OCI-LY7 (cell line): Measurements from ENCODE around the gene UPF2. TPM values are rescaled to one million over a fixed set of nuclear protein-coding genes. Genes with fewer than 3 reads are reported as not detected.
"Not testable (repeated sequence)": the region's sequence is repeated elsewhere in the genome, so short reads cannot be mapped to it uniquely, and the experiment has no call there.

Source experiments
- BruUV-seq: library from RNA; stranded (reverse); fragments of 400-500 nt; replicated peaks from 2 replicates; lab custom pipeline; 2021; lab: Mats Ljungman, UMichigan
- CTCF ChIA-PET: fragments of 300-600 bp; sonication (Branson Sonifier 250); formaldehyde crosslinking; loops from one replicate; lab custom pipeline; 2022; ENCODE audit warnings: antibody characterized with exemption; ENCODE audit not compliant: unreplicated experiment; lab: Charles Lee
- POLR2A ChIA-PET: fragments of 300-600 bp; sonication (Branson Sonifier 250); formaldehyde crosslinking; loops from one replicate; lab custom pipeline; 2022; ENCODE audit warnings: antibody characterized with exemption; lab: Charles Lee
- DNase-seq: peaks from one replicate; pipeline ENCODE4 v3.0.0-alpha.2; 2015; ENCODE audit warnings: low spot score
- H2AFZ ChIP-seq: fragments of 200-600 bp; sonication (generic), shearing (Covaris generic); 2 replicates; pipeline ENCODE4 v1.6.1; 2014; ENCODE audit warnings: mild to moderate bottlenecking, antibody characterized with exemption, low read length, moderate library complexity
- H3K27ac ChIP-seq: fragments of 200-600 bp; sonication (generic); 2 replicates; pipeline ENCODE4 v1.5.1; 2014; ENCODE audit warnings: mixed run types, low read depth, mild to moderate bottlenecking, moderate library complexity, low read length, inconsistent platforms; ENCODE audit not compliant: poor library complexity, severe bottlenecking
- H3K36me3 ChIP-seq: fragments of 200-600 bp; sonication (generic); 2 replicates; pipeline ENCODE4 v1.6.1; 2014; ENCODE audit warnings: mild to moderate bottlenecking, antibody characterized with exemption, low read length, moderate library complexity, mixed read lengths; ENCODE audit not compliant: insufficient read depth
- H3K4me1 ChIP-seq: fragments of 200-600 bp; sonication (generic); 2 replicates; pipeline ENCODE4 v1.5.1; 2014; ENCODE audit warnings: mild to moderate bottlenecking, low read length; ENCODE audit not compliant: insufficient read depth, poor library complexity, severe bottlenecking
- H3K4me2 ChIP-seq: fragments of 200-600 bp; sonication (generic); 2 replicates; pipeline ENCODE4 v1.6.1; 2014; ENCODE audit warnings: mild to moderate bottlenecking, low read length
- H3K4me3 ChIP-seq: fragments of 200-600 bp; sonication (generic); 2 replicates; pipeline ENCODE4 v1.5.1; 2014; ENCODE audit warnings: mild to moderate bottlenecking, low read depth, low read length; ENCODE audit not compliant: poor library complexity, severe bottlenecking
- H3K79me2 ChIP-seq: fragments of 200-600 bp; sonication (generic); 2 replicates; pipeline ENCODE4 v1.6.1; 2016; ENCODE audit warnings: low read depth, mild to moderate bottlenecking, low read length, moderate library complexity, mixed read lengths; ENCODE audit not compliant: insufficient read depth
- H3K9me2 ChIP-seq: fragments of 200-600 bp; sonication (generic); 2 replicates; pipeline ENCODE4 v1.6.1; 2016; ENCODE audit warnings: mild to moderate bottlenecking, low read length, mixed read lengths; ENCODE audit not compliant: insufficient read depth
- H3K9me3 ChIP-seq: fragments of 200-600 bp; sonication (generic); 2 replicates; pipeline ENCODE4 v1.6.1; 2014; ENCODE audit warnings: mild to moderate bottlenecking, mixed run types, low read length, mixed read lengths
- H4K20me1 ChIP-seq: fragments of 200-600 bp; sonication (generic); 2 replicates; pipeline ENCODE4 v1.6.1; 2014; ENCODE audit warnings: mild to moderate bottlenecking, antibody characterized with exemption, low read length, moderate library complexity, mixed read lengths; ENCODE audit not compliant: insufficient read depth
- EZH2phosphoT487 ChIP-seq: fragments of 200-600 bp; sonication (generic); IDR thresholded peaks from 2 replicates; pipeline ENCODE4 v1.6.1; 2018; ENCODE audit warnings: low read depth, borderline replicate concordance, mild to moderate bottlenecking, mixed run types, antibody characterized with exemption, low read length, moderate library complexity, mixed read lengths
- intact Hi-C: fragments of 100-400 bp; cut with micrococcal nuclease; formaldehyde crosslinking; loops from one replicate; pipeline ENCODE4 v1.10.0; 2022; ENCODE audit not compliant: unreplicated experiment
- total RNA-seq, 2 experiments: library from RNA; depleted of rRNA in 1 of 2; stranded (reverse); fragments of >200 nt in 1 of 2; shearing (Covaris generic) in 1 of 2; gene quantifications; 2 replicates each; pipeline ENCODE4 v1.2.3, GENCODE V29; 2014 to 2022
- TF ChIP-seq, protein P1 (sequence below): fragments of 200-600 bp; sonication (generic); conservative IDR thresholded peaks from 2 replicates; pipeline ENCODE4 v1.5.1; 2014; ENCODE audit warnings: mild to moderate bottlenecking, antibody characterized with exemption, low read length, moderate library complexity, mixed read lengths

Gene UPF2
- total RNA-seq, 2 experiments from 2014 or later: 24.8 to 46.8 TPM

DNA sequence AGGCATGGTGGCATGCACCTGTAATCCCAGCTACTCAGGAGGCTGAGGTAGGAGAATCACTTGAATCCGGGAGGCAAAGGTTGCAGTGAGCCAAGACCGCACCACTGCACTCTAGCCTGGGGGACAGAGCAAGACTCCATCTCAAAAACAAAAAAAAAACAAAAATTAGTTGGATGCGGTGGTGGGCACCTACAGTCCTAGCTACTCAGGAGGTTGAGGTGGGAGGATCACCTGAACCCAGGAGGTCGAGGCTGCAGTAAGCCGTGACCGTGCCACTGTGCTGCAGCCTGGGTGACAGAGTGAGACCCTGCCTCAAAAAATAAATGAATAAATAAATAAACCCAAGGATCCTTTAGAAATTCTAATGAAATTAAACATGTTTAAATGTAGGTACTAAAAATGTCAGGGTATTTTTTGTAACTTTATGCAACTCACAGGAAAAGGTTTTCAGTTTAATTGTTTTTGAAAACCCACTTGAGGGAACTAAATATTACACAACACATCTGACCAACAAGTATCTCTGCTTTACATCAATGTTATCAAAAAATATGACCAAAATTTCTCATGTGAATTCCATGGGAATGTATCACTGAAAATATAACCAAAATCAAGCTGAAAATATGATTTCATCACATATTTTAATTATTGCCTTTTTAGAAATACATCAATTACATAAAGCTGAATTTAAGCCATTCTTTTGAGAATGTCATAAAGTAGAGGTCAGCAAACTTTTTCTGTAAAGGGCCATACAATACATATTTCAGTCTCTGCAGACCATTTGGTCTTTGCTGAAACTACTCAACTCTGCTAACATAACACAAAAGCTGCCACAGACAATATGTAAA is 23.9 kb downstream of the UPF2 start:
- H2AFZ ChIP-seq: no peak overlapping the region
- ChIA-PET CTCF (no interaction called here), POLR2A (interaction anchor here (0.5 to 0.7 kb wide), 3 partner anchors 14 to 149 kb away, joined by 3 read pairs; no protein-coding TSS in a partner anchor)
- BruUV-seq: no TSS peak
- no peak for DNase-seq
- peaks cover 40% of the 10 kb centered on the region for H3K36me3 ChIP-seq
- peaks cover 80% of the 10 kb centered on the region for H3K79me2 ChIP-seq
- intact Hi-C loops: no loop called here
- no peaks in the 10 kb centered on the region for H3K9me3 ChIP-seq
- peaks cover 9% of the 10 kb centered on the region; the same call in 1 of the 2 replicates for H4K20me1 ChIP-seq
- H3K4me1 ChIP-seq: peaks cover 18% of the 10 kb centered on the region
- no peak overlapping the region for H3K27ac ChIP-seq
- no peaks in the 10 kb centered on the region for H3K9me2 ChIP-seq
- H3K4me3 ChIP-seq: no peak overlapping the region
- TF ChIP-seq EZH2phosphoT487: no peak
- TF ChIP-seq, protein P1, sequence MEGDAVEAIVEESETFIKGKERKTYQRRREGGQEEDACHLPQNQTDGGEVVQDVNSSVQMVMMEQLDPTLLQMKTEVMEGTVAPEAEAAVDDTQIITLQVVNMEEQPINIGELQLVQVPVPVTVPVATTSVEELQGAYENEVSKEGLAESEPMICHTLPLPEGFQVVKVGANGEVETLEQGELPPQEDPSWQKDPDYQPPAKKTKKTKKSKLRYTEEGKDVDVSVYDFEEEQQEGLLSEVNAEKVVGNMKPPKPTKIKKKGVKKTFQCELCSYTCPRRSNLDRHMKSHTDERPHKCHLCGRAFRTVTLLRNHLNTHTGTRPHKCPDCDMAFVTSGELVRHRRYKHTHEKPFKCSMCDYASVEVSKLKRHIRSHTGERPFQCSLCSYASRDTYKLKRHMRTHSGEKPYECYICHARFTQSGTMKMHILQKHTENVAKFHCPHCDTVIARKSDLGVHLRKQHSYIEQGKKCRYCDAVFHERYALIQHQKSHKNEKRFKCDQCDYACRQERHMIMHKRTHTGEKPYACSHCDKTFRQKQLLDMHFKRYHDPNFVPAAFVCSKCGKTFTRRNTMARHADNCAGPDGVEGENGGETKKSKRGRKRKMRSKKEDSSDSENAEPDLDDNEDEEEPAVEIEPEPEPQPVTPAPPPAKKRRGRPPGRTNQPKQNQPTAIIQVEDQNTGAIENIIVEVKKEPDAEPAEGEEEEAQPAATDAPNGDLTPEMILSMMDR: no peak
- H3K4me2 ChIP-seq: no peak overlapping the region

DNA sequence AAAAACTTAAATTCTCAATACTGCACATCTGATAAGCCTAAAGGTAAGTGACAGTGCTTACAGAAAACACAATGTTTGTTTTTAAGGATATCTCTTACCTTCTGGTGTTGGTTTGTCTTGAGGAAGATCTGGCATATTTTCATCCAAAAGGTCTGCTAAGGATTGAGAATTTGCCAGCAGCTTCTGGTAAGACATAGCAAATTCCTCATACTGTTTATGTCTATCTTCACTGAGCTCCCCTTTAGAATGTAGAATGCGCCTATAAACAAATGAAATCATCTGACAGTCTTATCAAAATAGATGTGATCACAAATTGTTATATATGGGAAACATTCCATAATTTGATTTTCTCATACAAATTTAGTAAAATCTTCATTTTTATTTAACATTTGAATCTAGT is 28.7 kb downstream of the UPF2 start:
- TF ChIP-seq, protein P1: no peak
- TF ChIP-seq EZH2phosphoT487: no peak
- no peak overlapping the region for H3K4me3 ChIP-seq
- H3K4me1 ChIP-seq: no peaks in the 10 kb centered on the region
- H3K36me3 ChIP-seq: peaks cover 51% of the 10 kb centered on the region
- no peak overlapping the region for H3K27ac ChIP-seq
- no peak overlapping the region for H2AFZ ChIP-seq
- BruUV-seq: no TSS peak
- DNase-seq: no peak
- ChIA-PET CTCF (no interaction called here), POLR2A (no interaction called here)
- peaks cover 25% of the 10 kb centered on the region for H3K9me3 ChIP-seq
- H3K4me2 ChIP-seq: no peak overlapping the region
- intact Hi-C loops: no loop called here
- H4K20me1 ChIP-seq: peaks cover under 1% of the 10 kb centered on the region; the same call in 1 of the 2 replicates
- H3K79me2 ChIP-seq: peaks cover 45% of the 10 kb centered on the region
- no peaks in the 10 kb centered on the region for H3K9me2 ChIP-seq

DNA sequence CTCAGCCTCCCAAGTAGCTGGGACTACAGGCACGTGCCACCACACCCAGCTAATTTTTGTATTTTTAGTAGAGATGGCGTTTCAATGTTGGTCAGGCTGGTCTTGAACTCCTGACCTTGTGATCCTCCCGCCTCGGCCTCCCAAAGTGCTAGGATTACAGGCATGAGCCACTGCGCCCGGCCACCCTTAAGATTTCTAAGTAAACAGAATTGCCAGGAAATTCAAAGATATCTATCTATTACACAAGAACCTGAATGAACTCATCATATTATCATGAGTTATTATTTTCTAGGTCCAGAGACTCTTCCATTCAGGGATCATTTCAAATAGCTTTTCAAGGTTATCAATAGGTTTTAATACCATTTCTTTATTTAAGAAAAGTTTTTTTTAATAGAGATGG is 29.2 kb downstream of the UPF2 start:
- POLR2A ChIA-PET: interaction anchor here (0.7 to 3.1 kb wide), 3 partner anchors 19 to 518 kb away, joined by 3 to 10 read pairs (median 4); no protein-coding TSS in a partner anchor
- intact Hi-C loops, CTCF ChIA-PET, H3K4me1 ChIP-seq, H2AFZ ChIP-seq, H3K4me3 ChIP-seq, H4K20me1 ChIP-seq, BruUV-seq, H3K4me2 ChIP-seq, DNase-seq, H3K9me2 ChIP-seq, H3K27ac ChIP-seq: not testable (repeated sequence)
- H3K9me3 ChIP-seq: peaks cover 26% of the 10 kb centered on the region
- peaks cover 40% of the 10 kb centered on the region for H3K79me2 ChIP-seq
- H3K36me3 ChIP-seq: peaks cover 56% of the 10 kb centered on the region
